Adrenal gland (tissue), 12 donors: ENCODE measurements around the gene MAST2. TPM values are rescaled to one million over a fixed set of nuclear protein-coding genes. Genes with fewer than 3 reads are reported as not detected.
"Not testable (repeated sequence)": the region's sequence is repeated elsewhere in the genome, so short reads cannot be mapped to it uniquely, and the experiment has no call there.

Experiments
- DNase-seq, 7 donors: peaks; one replicate each; pipeline ENCODE4 v3.0.0-alpha.2; 2019 to 2020
- H3K27ac ChIP-seq, 5 donors: fragments of 200-600 bp; sonication (generic) in 4 of 5; 1 replicate in 3 of 5; 2 replicates in 2 of 5; pipeline versions ENCODE4 v1.5.1 to v1.8.0; 2016 to 2020; ENCODE audit warnings: mild to moderate bottlenecking in 1 of 5
- H3K27me3 ChIP-seq: fragments of 200-600 bp; 2 replicates; pipeline ENCODE4 v1.8.0; 2021
- H3K36me3 ChIP-seq, 2 donors: fragments of 200-600 bp; replicated peaks in 1 of 2; 1 replicate in 1 of 2; 2 replicates in 1 of 2; pipeline versions ENCODE4 v1.5.1 to v1.8.0; 2018 to 2022
- H3K4me1 ChIP-seq, 2 donors: fragments of 200-600 bp; replicated peaks in 1 of 2; 1 replicate in 1 of 2; 2 replicates in 1 of 2; pipeline versions ENCODE4 v1.5.1 to v1.8.0; 2018 to 2021
- H3K4me3 ChIP-seq, 4 donors: fragments of 200-600 bp; sonication (generic) in 3 of 4; one replicate each; pipeline ENCODE4 v1.5.1; 2016 to 2018
- H3K9me3 ChIP-seq, 3 donors: fragments of 200-600 bp; sonication (generic) in 1 of 3; replicated peaks in 1 of 3; 1 replicate in 2 of 3; 2 replicates in 1 of 3; pipeline versions ENCODE4 v1.5.1 to v1.8.0; 2016 to 2021
- CTCF ChIP-seq, 6 experiments: fragments of 450-650 bp in 4 of 6; fragments of 200-600 bp in 2 of 6; sonication (generic) in 1 of 6; IDR thresholded peaks; 1 replicate in 5 of 6; 2 replicates in 1 of 6; pipeline versions ENCODE4 v1.5.1 to v1.8.0; 2016 to 2021; ENCODE audit warnings: antibody characterized with exemption in 6 of 6, mild to moderate bottlenecking in 2 of 6, moderate library complexity in 1 of 6
- POLR2A ChIP-seq, 2 donors: fragments of 450-650 bp; IDR thresholded peaks; one replicate each; pipeline ENCODE4 v1.6.1; 2017; ENCODE audit warnings: antibody characterized with exemption in 2 of 2, mild to moderate bottlenecking in 2 of 2, moderate library complexity in 1 of 2
- WGBS, 4 donors: extraction: QIAGEN DNeasy Blood & Tissue Kit in 2 of 4; methylation state at CpG; one replicate each; pipeline versions ENCODE4 v1.1.5 to v1.1.7; 2013 to 2017; 5-methylcytosine and 5-hydroxymethylcytosine counted together
- intact Hi-C, 2 donors: fragments of 100-400 bp; cut with DNase I; formaldehyde crosslinking; loops; one replicate each; pipeline versions ENCODE4 v1.14.1 to v1.15.0; 2022 to 2023
- polyA plus RNA-seq, 3 donors: library from polyadenylated mRNA; stranded (reverse); fragments of 200-250 nt in 2 of 3; fragments of 350-450 nt in 1 of 3; fragmentation: Illumina TruSeq in 1 of 3; extraction: RNeasy Lipid Tissue Mini Kit (QIAGEN cat#74804) in 1 of 3; gene quantifications; one replicate each; pipeline ENCODE4 v1.2.3, GENCODE V29; 2013 to 2014
- total RNA-seq, 9 donors: library from RNA; depleted of rRNA in 4 of 9; stranded (reverse); fragments of >200 nt in 4 of 9; fragments of 120-200 nt in 1 of 9; fragmentation: NEBNext Ultra II Directional in 1 of 9; extraction: Animal tissue kit (Norgen Biotek cat#: 25700) in 1 of 9; gene quantifications; one replicate each; pipeline versions ENCODE4 v1.1.0 to v1.2.4, GENCODE V29; 2013 to 2023
- donor health status: healthy with polysubstance abuse.
- donor health status: Bipolar disorder and iron deficiency.
- donor health status: DM: yes; HTN: yes; CAD: no.
- donor health status: DM: no; HTN: no; CAD: no.
- donor health status: DM: no; HTN: no; CAD: no.
- donor health status: DM: yes; HTN: yes; CAD: no.

Gene MAST2
- total and polyA plus RNA-seq, 12 donors = 18.1 to 38.5 (median 23.5) TPM

DNA sequence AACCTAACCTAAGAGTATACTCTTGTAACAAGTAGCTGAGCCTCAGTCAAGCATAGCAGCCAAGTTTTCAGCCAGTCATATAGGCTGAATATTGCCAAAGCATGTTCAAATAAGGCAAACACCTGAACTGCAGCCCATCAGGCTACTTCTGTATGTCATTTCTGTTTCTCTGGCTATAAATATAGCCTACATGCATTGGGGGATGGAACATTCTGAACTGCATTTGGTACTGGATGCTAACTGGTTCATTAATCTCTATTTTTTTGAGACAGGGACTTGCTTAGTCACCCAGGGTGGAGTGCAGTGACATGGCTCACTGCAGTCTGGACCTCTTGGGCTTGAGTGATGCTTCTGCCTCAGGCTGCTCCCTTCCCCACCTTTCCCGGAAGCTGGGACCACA is 37.3 kb downstream of the MAST2 start:
- no peak overlapping the region for H3K4me3 ChIP-seq
- DNase-seq = no peak
- 67 to 93% (median 90%) methylated on average over 1 of the region's 1 CpG for WGBS, 4 donors
- H3K4me1 ChIP-seq = peaks cover 0 to 6% of the 10 kb centered on the region in 2 donors
- no peaks in the 10 kb centered on the region for H3K27me3 ChIP-seq
- intact Hi-C loops = loop anchor here in 1 of 2 donors (10.0 kb wide), 1 partner anchor 136 kb away; no protein-coding TSS in a partner anchor
- no peaks in the 10 kb centered on the region for H3K36me3 ChIP-seq
- no peak for TF ChIP-seq CTCF (IDR thresholded peaks at IDR 0.05)
- TF ChIP-seq POLR2A (IDR thresholded peaks at IDR 0.05) = no peak
- H3K27ac ChIP-seq = no peak overlapping the region
- H3K9me3 ChIP-seq = peaks cover 0 to 3% (median 0%) of the 10 kb centered on the region in 3 donors

DNA sequence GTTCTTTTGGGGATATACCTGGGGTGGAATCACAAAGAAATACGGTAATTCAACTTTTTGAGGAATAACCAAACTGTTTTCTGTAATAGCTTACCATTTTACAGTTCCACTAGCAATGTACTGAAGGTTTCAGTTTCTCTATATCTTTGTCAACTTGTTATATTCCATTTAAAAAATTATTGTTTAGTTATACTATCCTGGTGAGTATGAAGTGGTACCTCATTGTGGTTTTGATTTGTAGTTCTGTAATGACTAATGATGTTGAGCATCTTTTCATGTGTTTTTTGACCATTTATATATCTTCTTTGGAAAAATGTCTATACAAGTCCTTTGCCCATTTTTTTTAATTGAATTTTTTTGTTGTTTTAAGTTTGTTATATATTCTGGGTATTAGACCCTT is 39.4 kb downstream of the MAST2 start:
- WGBS, 4 donors = 88 to 97% (median 96%) methylated on average over 1 of the region's 1 CpG
- no peak for TF ChIP-seq POLR2A (IDR thresholded peaks at IDR 0.05)
- no peak for TF ChIP-seq CTCF (IDR thresholded peaks at IDR 0.05)
- intact Hi-C loops = loop anchor here in 1 of 2 donors (10.0 kb wide), 1 partner anchor 138 kb away; no protein-coding TSS in a partner anchor
- no peak overlapping the region for H3K4me3 ChIP-seq
- H3K36me3 ChIP-seq = no peaks in the 10 kb centered on the region
- H3K27me3 ChIP-seq = no peaks in the 10 kb centered on the region
- H3K9me3 ChIP-seq = peaks cover 0 to 3% (median 0%) of the 10 kb centered on the region in 3 donors
- H3K4me1 ChIP-seq = peaks cover 0 to 6% of the 10 kb centered on the region in 2 donors
- DNase-seq = no peak
- no peak overlapping the region for H3K27ac ChIP-seq

- Histone ChIP-seq H3K27ac (no peak overlapping the region), H3K9me3 (peaks cover 0 to 3% (median 0%) of the 10 kb centered on the region in 3 donors), H3K27me3 (no peaks in the 10 kb centered on the region), H3K4me1 (peaks cover 0 to 6% of the 10 kb centered on the region in 2 donors), H3K4me3 (no peak overlapping the region), H3K36me3 (no peaks in the 10 kb centered on the region)
- intact Hi-C loops = loop anchor here in 1 of 2 donors (10.0 kb wide), 1 partner anchor 139 kb away; no protein-coding TSS in a partner anchor
- peak in 5 of 6 experiments; percentile 17 to 47 (median 44) for TF ChIP-seq CTCF (IDR thresholded peaks at IDR 0.05)
- TF ChIP-seq POLR2A (IDR thresholded peaks at IDR 0.05) = no peak
- no peak for DNase-seq
These were observed 40.1 kb downstream of the MAST2 start for GRCh38 chr1:45843474-45843905.

GRCh38 chr1:45844000-45844399 is 40.6 kb downstream of the MAST2 start:
- DNase-seq = peak in 3 of 7 donors; percentile 13 to 18 (median 14)
- H3K36me3 ChIP-seq, H3K9me3 ChIP-seq, H3K27ac ChIP-seq, H3K4me1 ChIP-seq, H3K4me3 ChIP-seq, H3K27me3 ChIP-seq: not testable (repeated sequence)
- 42 to 51% (median 43%) methylated on average over 4 of the region's 4 CpGs for WGBS, 4 donors
- intact Hi-C loops = loop anchor here in 1 of 2 donors (10.0 kb wide), 1 partner anchor 139 kb away; no protein-coding TSS in a partner anchor

GRCh38 chr1:45846931-45847330 is 43.5 kb downstream of the MAST2 start:
- WGBS, 4 donors = 63 to 70% (median 67%) methylated on average over 3 of the region's 3 CpGs
- TF ChIP-seq POLR2A (IDR thresholded peaks at IDR 0.05) (no peak), CTCF (IDR thresholded peaks at IDR 0.05) (no peak)
- Histone ChIP-seq H3K36me3 (no peaks in the 10 kb centered on the region), H3K27ac (no peak overlapping the region), H3K27me3 (no peaks in the 10 kb centered on the region), H3K9me3 (peaks cover 0 to 4% (median 3%) of the 10 kb centered on the region in 3 donors), H3K4me1 (peaks cover 0 to 6% of the 10 kb centered on the region in 2 donors), H3K4me3 (no peak overlapping the region)
- intact Hi-C loops = loop anchor here in 1 of 2 donors (10.0 kb wide), 1 partner anchor 142 kb away; no protein-coding TSS in a partner anchor
- DNase-seq = no peak
